Fibroblast of skin of right biceps (primary cell): Measurements from ENCODE around the gene GMDS.

Experiments used
- DNase-seq: peaks from one replicate; pipeline ENCODE4 v3.0.0-alpha.2; 2013

Gene GMDS

GRCh38 chr6:2085657-2086056 lies 159.7 kb downstream of the GMDS start:
- no peak for DNase-seq

- no peak for DNase-seq
These were observed 164.0 kb downstream of the GMDS start for GRCh38 chr6:2081155-2082138.

- no peak for DNase-seq
These were observed 166.5 kb downstream of the GMDS start for GRCh38 chr6:2078888-2079287.

- DNase-seq = no peak
These were observed 167.6 kb downstream of the GMDS start for GRCh38 chr6:2077826-2078225.

GRCh38 chr6:2073476-2073875 lies 171.9 kb downstream of the GMDS start:
- no peak for DNase-seq

- peak; percentile 44 for DNase-seq
These were observed 173.0 kb downstream of the GMDS start for GRCh38 chr6:2072453-2072852.

- DNase-seq = no peak
These were observed 181.9 kb downstream of the GMDS start for GRCh38 chr6:2063547-2063946.

GRCh38 chr6:2061880-2062279 lies 183.5 kb downstream of the GMDS start:
- peak; percentile 41 for DNase-seq

- DNase-seq = peak; percentile 40
These were observed 189.5 kb downstream of the GMDS start for GRCh38 chr6:2055911-2056310.

GRCh38 chr6:2055143-2055542 lies 190.3 kb downstream of the GMDS start:
- no peak for DNase-seq

- no peak for DNase-seq
These were observed 190.8 kb downstream of the GMDS start for GRCh38 chr6:2054516-2055067.

GRCh38 chr6:2053691-2054090 lies 191.7 kb downstream of the GMDS start:
- DNase-seq = no peak

- DNase-seq = peak; percentile 43
These were observed 197.6 kb downstream of the GMDS start for GRCh38 chr6:2047855-2048254.

GRCh38 chr6:2044192-2044591 lies 201.2 kb downstream of the GMDS start:
- no peak for DNase-seq

GRCh38 chr6:2042956-2043648 lies 202.3 kb downstream of the GMDS start:
- DNase-seq = no peak

- no peak for DNase-seq
These were observed 207.3 kb downstream of the GMDS start for GRCh38 chr6:2038092-2038491.

GRCh38 chr6:2037237-2037926 lies 208.0 kb downstream of the GMDS start:
- DNase-seq = no peak

GRCh38 chr6:2036710-2037023 lies 208.7 kb downstream of the GMDS start:
- no peak for DNase-seq

- DNase-seq = no peak
These were observed 209.3 kb downstream of the GMDS start for GRCh38 chr6:2035826-2036709.

GRCh38 chr6:2035046-2035445 lies 210.4 kb downstream of the GMDS start:
- no peak for DNase-seq

- DNase-seq = no peak
These were observed 211.1 kb downstream of the GMDS start for GRCh38 chr6:2034256-2034655.

- DNase-seq = no peak
These were observed 211.9 kb downstream of the GMDS start for GRCh38 chr6:2033544-2033943.
